ENCODE data around the gene MEGF10.

DNA sequence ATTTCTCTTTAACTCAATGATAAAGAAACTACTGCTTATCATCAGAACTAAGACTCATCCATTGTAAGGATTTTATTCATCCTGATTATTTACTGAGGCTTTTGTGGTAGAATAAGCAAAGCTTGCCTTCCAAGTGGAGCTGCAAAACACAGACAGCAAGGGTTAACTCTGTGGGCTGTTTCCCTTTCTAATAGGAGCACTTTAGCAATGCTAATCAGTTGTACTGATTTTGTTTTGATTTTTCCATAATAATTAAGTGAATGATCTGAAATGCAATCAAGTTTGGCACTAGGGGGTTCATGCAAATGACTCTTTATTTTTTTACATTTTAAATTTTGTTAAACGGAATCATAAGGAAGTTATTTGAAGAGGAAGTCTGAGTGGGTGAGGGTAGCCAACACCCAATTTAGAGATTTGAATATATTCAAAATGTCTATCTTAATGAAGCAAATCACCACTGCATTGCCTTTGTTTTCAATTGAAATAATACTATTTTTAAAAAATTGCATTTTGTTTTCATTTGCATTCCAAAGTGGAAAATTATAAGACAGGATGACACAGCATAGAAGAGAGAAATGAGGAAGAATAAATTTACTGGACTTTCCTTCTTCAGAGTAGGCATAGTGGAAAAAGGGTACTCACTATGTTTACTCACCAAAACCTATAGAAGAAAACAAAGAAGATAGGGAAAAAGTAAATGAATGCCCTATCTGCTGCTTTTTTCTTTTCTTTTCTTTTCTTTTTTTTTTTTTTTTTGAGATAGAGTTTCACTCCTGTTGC is 36.6 kb downstream of the MEGF10 start:
- TF ChIP-seq, protein P1, sequence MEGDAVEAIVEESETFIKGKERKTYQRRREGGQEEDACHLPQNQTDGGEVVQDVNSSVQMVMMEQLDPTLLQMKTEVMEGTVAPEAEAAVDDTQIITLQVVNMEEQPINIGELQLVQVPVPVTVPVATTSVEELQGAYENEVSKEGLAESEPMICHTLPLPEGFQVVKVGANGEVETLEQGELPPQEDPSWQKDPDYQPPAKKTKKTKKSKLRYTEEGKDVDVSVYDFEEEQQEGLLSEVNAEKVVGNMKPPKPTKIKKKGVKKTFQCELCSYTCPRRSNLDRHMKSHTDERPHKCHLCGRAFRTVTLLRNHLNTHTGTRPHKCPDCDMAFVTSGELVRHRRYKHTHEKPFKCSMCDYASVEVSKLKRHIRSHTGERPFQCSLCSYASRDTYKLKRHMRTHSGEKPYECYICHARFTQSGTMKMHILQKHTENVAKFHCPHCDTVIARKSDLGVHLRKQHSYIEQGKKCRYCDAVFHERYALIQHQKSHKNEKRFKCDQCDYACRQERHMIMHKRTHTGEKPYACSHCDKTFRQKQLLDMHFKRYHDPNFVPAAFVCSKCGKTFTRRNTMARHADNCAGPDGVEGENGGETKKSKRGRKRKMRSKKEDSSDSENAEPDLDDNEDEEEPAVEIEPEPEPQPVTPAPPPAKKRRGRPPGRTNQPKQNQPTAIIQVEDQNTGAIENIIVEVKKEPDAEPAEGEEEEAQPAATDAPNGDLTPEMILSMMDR (conservative IDR thresholded peaks at IDR 0.05; ENCODE audit: low read length): no peak
- TF ChIP-seq EZH2phosphoT487 (IDR thresholded peaks at IDR 0.05; ENCODE audit: borderline replicate concordance, low read depth, low read length): no peak

Data from OCI-LY7 (cell line).